Mononuclear cell (primary cell): Measurements from ENCODE around the gene MR1. TPM values are rescaled to one million over a fixed set of nuclear protein-coding genes. Genes with fewer than 3 reads are reported as not detected.

Source experiments
- H3K27me3 ChIP-seq: 2 replicates; pipeline ENCODE4 v1.6.0; 2011; ENCODE audit warnings: low read length, control low read depth; ENCODE audit not compliant: insufficient read depth
- H3K4me1 ChIP-seq: 2 replicates; pipeline ENCODE4 v1.5.1; 2011; ENCODE audit warnings: mild to moderate bottlenecking, low read length, control low read depth; ENCODE audit not compliant: insufficient read depth
- H3K4me3 ChIP-seq: 2 replicates; pipeline ENCODE4 v1.5.1; 2011; ENCODE audit warnings: mild to moderate bottlenecking, low read length, moderate library complexity
- H3K9me3 ChIP-seq: 2 replicates; pipeline ENCODE4 v1.5.1; 2011; ENCODE audit warnings: low read depth, mild to moderate bottlenecking, control low read depth, low read length
- total RNA-seq: library from RNA; depleted of rRNA; stranded (reverse); fragments of >200 nt; gene quantifications from one replicate; pipeline ENCODE4 v1.2.3, GENCODE V29; 2012

Gene MR1
- total RNA-seq, 1 donor = 19.2 TPM

DNA sequence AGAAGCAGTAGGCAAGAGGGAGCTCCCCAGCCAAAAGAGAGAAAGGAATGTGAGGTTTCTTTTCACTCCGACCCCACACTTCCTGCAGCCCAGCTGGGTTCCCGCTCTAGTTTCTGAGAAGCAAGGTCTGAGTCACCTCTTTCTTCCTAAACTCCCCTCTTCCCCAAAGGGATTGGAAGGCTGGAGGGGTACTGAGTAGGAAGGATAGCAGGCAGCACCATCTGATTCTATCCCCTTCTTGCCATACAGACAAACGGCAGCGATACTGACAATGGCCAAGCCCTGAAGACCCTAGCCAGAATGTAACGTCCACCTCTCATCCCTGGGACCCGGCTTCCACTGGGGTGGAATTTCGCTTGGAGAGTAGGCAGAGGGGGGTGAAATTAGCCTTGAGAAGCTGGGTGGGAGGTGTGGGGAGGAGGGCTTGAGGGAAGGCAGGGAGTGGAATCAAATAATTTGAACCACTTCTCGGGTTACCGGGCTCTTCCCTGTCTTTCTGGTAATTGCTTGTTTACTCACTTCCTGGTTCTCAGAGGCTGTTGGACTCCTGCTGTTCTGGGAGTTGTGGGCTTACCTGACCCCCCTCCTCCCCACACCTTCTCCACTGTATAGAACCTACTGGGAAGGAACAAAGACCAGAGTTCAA is 67.9 kb downstream of the MR1 start:
- H3K4me1 ChIP-seq = peaks cover 64% of the 10 kb centered on the region
- H3K27me3 ChIP-seq = no peaks in the 10 kb centered on the region
- no peaks in the 10 kb centered on the region for H3K9me3 ChIP-seq
- H3K4me3 ChIP-seq = no peak overlapping the region

DNA sequence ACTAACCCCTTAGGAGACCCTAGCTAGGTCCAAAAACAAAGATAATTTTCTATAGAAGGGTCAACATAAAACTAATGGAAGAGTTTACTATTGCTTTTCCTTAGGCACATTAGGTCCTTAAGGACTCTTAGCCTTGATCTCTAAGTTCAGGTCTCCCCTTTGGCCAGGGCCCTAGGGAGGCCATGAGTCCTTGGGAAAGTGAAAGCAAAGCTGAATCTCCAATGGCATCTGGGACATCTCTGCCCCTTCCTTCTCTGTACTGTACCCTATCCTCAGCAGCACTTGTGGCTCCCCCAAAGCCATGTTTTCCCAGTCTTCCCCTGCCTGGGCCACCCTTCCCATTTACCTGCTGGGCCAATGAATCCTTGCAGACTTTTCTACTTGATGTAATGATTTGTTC is 69.1 kb downstream of the MR1 start:
- Histone ChIP-seq H3K9me3 (no peaks in the 10 kb centered on the region), H3K27me3 (no peaks in the 10 kb centered on the region), H3K4me1 (peaks cover 64% of the 10 kb centered on the region), H3K4me3 (no peak overlapping the region)

DNA sequence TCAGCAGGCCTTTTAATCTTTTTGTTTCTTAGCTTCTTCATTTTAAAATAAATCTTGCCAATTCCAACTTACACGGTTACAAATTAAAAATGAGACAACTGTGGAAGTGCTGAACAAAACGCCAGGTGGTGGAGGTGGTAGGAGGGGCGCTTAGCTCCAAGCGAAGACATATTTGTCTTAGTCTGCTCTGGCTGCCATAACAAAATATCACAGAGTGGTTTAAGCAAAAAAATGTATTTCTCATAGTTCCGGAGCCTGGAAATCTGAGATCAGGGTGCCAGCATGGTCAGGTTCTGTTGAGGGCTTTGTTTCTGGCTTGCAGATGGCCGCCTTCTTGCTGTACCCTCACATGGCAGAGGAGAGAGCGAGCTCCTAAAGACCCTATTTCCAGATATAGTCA is 69.6 kb downstream of the MR1 start:
- H3K4me3 ChIP-seq = no peak overlapping the region
- peaks cover 64% of the 10 kb centered on the region for H3K4me1 ChIP-seq
- H3K9me3 ChIP-seq = no peaks in the 10 kb centered on the region
- H3K27me3 ChIP-seq = no peaks in the 10 kb centered on the region

DNA sequence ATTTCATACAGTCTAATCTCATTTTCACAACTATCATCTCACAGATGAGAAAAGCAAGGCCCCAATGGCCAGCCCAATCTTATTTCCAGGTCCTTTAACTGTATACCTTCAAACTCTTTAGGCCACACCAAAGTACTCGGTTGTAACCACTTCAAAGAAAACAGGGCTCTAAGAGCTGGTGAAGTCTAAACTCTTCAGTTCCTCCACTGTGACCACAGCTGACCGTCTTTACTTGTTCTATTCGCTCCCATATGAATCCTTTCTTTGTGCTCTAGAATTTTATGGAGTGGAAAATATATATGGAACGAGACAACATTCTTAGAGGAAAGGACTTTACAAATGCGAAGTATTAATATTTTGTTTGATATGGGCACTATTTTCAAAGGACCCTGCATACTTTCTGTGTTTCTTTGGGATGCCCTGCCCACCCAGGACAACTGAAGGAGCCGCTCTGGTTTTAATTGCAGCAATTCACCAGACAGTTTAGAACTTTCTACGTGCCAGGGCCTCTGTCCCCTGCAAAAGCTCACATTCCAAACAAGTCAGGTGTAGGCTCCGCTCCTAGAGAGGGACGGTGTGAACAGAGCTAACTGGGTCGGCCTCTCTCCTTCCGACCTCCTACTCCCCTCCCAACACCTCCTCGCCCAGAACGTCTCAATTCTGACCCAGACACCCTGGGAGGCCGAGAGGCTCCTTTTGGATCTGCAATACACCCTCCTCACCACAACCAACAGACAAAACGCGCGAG is 70.4 kb downstream of the MR1 start:
- Histone ChIP-seq H3K27me3 (no peaks in the 10 kb centered on the region), H3K9me3 (no peaks in the 10 kb centered on the region), H3K4me3 (peak overlapping the region; percentile 60), H3K4me1 (peaks cover 58% of the 10 kb centered on the region)

DNA sequence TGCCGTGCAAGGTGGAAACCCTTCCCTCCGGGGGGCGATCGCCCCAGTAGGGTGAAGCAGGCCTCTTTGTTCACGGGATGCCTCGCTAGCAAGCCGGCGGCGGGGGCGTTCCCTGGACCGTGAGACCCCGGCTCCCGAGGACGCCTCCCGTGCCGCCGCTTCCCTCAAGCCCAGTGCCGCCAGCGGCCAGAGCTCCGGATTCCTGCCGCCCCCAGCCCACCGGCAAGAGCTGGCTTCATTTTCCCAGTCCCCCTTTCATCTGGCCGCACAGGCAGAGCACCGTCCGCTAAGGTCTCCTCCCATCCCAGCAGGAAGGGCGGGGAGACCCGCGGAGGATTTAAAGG is 71.0 kb downstream of the MR1 start:
- H3K4me3 ChIP-seq = peak overlapping the region; percentile 60
- H3K27me3 ChIP-seq = no peaks in the 10 kb centered on the region
- no peaks in the 10 kb centered on the region for H3K9me3 ChIP-seq
- H3K4me1 ChIP-seq = peaks cover 53% of the 10 kb centered on the region

DNA sequence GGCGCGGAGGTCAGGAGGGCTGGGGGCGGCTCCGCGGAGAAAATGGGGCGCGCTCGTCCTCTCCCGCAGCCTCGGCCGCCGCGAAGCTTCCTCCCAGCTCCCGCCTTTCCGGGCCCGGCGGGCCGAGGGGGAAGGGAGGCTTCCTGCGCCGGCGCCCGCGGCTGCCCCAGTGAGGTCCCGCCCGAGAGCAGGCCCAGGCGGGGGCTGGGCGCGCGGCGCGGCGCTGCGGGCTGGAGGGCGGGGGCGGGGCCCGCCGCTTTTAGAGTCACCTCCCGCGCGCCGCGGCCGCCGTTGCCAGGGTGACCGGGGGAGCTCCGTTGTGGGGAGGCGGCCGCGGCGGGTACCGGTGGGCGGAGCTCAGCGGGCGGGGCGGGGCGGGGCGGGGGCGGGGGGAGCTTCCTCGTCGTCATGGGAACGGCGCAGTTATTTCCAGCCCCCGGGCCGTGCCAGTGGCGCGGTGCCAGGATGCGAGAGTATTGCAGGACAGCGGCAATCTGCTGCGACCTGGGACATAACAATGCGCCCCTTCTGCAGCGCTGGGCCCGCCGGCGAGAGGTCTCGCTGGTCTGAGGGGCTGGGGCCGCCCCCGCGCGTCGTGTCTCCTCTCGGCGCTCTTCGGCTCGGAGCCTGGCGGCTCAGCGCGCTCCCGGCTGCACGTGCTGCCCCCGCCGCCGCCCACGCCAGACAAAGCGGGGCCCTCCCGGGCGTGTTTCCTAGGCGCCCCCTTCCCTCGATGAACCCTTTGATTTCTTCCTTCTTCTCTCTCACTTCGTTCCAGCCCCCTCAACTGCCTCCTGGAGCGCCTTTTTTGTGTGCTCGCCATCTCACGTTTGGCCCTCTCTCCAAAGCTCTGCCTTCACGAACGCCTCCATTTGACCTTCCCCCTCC is 71.6 kb downstream of the MR1 start:
- Histone ChIP-seq H3K9me3 (no peaks in the 10 kb centered on the region), H3K4me3 (peak overlapping the region; percentile 60), H3K4me1 (peaks cover 49% of the 10 kb centered on the region), H3K27me3 (no peaks in the 10 kb centered on the region)

DNA sequence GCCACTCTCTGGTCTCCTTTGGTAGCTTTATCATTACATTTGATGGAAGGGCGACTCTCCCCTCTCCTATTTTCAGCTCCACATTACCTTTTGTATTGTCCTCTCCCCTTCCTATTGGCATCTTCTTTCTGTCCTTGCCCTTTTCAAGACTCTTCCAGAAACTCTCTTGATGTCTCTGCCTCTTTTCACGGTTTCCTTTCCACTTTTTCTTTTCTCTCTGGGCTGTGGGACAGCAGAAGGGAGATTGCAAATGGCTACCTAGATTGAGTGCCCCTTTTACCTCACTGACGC is 72.2 kb downstream of the MR1 start:
- Histone ChIP-seq H3K9me3 (no peaks in the 10 kb centered on the region), H3K4me1 (peaks cover 49% of the 10 kb centered on the region), H3K4me3 (no peak overlapping the region), H3K27me3 (no peaks in the 10 kb centered on the region)

DNA sequence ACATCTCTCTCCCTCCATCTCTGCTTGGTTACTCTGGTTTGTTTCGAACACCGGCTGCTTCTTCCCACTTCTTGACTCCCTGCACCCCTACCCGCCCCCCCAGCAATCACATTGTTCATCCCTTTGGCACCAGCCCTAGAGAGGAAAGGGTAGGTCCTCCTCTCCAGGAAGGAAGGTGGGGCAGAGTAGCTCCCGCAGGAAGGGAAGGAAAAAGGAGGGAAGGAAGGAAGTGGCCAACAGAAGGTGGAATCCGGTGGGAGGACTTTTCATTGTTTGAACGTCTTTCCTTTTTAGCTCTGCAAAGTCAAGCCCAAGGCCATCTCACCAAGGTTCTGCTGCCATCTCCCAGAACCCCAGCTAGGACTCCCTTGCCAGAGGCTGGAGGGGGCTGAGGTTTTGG is 72.7 kb downstream of the MR1 start:
- Histone ChIP-seq H3K27me3 (no peaks in the 10 kb centered on the region), H3K9me3 (no peaks in the 10 kb centered on the region), H3K4me3 (no peak overlapping the region), H3K4me1 (peaks cover 46% of the 10 kb centered on the region)

DNA sequence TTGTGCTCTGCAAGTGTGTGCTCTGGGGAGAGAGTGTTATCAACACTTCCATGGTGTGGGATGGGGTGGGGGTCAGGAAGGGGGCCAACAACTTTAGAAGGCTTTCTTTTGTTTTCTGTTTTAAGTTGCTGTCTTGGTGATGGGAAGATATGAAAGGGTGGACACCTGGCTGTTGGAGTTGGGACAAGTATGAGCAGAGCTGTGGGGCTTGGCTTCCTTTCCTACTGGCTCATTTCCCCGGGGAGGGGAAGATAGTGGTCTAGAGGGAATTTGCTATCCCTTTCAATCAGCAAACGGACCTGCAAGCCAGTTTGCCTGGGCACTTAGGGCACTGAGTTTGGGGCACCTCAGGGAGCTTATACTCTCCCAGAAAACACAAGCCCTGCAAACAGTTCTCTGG is 73.9 kb downstream of the MR1 start:
- no peak overlapping the region for H3K4me3 ChIP-seq
- no peaks in the 10 kb centered on the region for H3K27me3 ChIP-seq
- peaks cover 51% of the 10 kb centered on the region for H3K4me1 ChIP-seq
- H3K9me3 ChIP-seq = no peaks in the 10 kb centered on the region

DNA sequence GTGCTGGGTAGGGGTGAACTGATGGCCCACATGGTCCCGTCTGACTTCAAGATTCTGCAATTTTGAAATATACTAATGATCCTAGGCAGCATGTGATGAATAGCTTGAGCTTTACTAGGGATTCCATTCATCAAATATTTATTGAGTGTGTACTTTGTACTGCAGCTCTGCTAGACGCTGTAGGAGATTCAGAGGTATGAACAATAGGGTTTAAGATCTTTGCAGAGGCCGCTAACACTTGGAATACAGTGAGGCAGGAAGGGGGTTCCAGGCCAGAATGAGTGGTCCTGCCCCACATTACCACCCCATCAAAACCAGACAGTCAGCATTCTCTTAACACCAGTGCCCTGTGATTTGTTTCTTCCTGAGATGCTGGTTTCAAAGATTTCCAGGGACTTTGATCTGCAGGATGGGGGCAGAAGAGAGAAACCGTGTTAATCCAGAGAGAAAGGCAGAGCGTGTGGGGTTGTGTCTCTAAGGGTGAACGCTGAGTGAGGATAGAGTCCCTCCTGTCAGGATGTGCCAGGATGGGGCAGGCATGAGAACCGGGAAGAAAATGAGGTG is 74.6 kb downstream of the MR1 start:
- Histone ChIP-seq H3K27me3 (no peaks in the 10 kb centered on the region), H3K4me1 (peaks cover 52% of the 10 kb centered on the region), H3K4me3 (no peak overlapping the region), H3K9me3 (no peaks in the 10 kb centered on the region)

DNA sequence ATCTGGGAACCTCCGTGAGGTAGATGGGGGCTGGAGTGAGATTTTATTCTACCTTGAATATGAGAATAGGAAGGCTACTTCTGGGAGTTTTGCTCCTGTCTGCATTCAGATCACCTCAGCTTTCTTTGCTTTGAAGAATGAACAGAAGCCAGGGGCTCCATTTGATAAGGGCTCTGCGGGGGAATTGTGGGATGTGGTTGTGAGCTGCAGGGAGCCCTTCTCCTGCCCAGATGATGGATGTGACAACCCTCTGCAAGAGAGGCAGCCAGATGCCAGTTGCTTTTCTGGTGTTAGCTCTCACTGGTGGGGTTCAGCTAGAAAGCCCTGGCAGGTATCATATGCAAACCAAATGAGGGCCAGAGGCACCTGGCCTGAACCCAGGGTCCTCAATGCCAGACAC is 76.2 kb downstream of the MR1 start:
- H3K27me3 ChIP-seq = no peaks in the 10 kb centered on the region
- H3K4me1 ChIP-seq = peaks cover 41% of the 10 kb centered on the region
- no peak overlapping the region for H3K4me3 ChIP-seq
- no peaks in the 10 kb centered on the region for H3K9me3 ChIP-seq

Other genes starting within 250 kb of the MR1 start
- 2.0 TPM for gene KIAA1614, start 121.1 kb upstream of the MR1 start, total RNA-seq
- gene STX6, start 11.1 kb upstream of the MR1 start, total RNA-seq = 9.7 TPM
- gene IER5, start 54.7 kb downstream of the MR1 start, total RNA-seq = 170 TPM